ENCODE data around the gene COPS3. TPM values are rescaled to one million over a fixed set of nuclear protein-coding genes. Genes with fewer than 3 reads are reported as not detected.

COPS3 gene
- total and polyA plus RNA-seq, 2 of the 8 experiments (the other 6 are each of a cell fraction or from before 2014, with no cell fraction given) = 82.9 to 110 TPM

DNA sequence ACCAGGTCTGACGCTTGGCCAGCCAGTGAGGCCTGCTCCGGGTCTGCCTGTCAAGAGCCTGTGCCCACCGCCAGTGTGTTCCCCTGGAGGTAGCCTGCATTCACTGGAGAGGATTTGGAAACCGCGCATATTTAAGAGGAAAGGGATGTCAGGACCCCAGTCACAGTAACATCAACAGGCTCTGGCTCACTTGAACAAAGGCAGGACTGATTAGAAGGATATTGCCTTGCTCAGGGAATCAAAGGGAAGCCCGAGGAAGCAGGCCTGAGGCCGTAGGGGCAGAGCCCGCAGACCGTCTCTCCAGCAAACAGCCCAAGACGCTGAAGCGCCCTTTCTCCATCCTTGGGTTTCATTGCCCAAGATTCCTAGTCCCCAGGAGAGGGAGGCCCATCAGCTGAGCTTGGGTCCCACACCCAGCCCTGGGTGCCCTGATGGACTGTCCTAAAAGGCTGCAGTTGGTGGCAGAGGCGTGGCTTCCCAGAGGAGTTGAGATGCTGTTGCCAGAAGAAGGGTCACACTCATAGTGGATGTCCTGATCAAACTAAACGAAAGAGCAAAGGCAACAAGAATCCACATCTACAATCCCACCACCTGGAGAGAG is 45.3 kb upstream of the COPS3 start (continued):
- TF ChIP-seq, protein P1, sequence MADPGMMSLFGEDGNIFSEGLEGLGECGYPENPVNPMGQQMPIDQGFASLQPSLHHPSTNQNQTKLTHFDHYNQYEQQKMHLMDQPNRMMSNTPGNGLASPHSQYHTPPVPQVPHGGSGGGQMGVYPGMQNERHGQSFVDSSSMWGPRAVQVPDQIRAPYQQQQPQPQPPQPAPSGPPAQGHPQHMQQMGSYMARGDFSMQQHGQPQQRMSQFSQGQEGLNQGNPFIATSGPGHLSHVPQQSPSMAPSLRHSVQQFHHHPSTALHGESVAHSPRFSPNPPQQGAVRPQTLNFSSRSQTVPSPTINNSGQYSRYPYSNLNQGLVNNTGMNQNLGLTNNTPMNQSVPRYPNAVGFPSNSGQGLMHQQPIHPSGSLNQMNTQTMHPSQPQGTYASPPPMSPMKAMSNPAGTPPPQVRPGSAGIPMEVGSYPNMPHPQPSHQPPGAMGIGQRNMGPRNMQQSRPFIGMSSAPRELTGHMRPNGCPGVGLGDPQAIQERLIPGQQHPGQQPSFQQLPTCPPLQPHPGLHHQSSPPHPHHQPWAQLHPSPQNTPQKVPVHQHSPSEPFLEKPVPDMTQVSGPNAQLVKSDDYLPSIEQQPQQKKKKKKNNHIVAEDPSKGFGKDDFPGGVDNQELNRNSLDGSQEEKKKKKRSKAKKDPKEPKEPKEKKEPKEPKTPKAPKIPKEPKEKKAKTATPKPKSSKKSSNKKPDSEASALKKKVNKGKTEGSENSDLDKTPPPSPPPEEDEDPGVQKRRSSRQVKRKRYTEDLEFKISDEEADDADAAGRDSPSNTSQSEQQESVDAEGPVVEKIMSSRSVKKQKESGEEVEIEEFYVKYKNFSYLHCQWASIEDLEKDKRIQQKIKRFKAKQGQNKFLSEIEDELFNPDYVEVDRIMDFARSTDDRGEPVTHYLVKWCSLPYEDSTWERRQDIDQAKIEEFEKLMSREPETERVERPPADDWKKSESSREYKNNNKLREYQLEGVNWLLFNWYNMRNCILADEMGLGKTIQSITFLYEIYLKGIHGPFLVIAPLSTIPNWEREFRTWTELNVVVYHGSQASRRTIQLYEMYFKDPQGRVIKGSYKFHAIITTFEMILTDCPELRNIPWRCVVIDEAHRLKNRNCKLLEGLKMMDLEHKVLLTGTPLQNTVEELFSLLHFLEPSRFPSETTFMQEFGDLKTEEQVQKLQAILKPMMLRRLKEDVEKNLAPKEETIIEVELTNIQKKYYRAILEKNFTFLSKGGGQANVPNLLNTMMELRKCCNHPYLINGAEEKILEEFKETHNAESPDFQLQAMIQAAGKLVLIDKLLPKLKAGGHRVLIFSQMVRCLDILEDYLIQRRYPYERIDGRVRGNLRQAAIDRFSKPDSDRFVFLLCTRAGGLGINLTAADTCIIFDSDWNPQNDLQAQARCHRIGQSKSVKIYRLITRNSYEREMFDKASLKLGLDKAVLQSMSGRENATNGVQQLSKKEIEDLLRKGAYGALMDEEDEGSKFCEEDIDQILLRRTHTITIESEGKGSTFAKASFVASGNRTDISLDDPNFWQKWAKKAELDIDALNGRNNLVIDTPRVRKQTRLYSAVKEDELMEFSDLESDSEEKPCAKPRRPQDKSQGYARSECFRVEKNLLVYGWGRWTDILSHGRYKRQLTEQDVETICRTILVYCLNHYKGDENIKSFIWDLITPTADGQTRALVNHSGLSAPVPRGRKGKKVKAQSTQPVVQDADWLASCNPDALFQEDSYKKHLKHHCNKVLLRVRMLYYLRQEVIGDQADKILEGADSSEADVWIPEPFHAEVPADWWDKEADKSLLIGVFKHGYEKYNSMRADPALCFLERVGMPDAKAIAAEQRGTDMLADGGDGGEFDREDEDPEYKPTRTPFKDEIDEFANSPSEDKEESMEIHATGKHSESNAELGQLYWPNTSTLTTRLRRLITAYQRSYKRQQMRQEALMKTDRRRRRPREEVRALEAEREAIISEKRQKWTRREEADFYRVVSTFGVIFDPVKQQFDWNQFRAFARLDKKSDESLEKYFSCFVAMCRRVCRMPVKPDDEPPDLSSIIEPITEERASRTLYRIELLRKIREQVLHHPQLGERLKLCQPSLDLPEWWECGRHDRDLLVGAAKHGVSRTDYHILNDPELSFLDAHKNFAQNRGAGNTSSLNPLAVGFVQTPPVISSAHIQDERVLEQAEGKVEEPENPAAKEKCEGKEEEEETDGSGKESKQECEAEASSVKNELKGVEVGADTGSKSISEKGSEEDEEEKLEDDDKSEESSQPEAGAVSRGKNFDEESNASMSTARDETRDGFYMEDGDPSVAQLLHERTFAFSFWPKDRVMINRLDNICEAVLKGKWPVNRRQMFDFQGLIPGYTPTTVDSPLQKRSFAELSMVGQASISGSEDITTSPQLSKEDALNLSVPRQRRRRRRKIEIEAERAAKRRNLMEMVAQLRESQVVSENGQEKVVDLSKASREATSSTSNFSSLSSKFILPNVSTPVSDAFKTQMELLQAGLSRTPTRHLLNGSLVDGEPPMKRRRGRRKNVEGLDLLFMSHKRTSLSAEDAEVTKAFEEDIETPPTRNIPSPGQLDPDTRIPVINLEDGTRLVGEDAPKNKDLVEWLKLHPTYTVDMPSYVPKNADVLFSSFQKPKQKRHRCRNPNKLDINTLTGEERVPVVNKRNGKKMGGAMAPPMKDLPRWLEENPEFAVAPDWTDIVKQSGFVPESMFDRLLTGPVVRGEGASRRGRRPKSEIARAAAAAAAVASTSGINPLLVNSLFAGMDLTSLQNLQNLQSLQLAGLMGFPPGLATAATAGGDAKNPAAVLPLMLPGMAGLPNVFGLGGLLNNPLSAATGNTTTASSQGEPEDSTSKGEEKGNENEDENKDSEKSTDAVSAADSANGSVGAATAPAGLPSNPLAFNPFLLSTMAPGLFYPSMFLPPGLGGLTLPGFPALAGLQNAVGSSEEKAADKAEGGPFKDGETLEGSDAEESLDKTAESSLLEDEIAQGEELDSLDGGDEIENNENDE (IDR thresholded peaks at IDR 0.05; ENCODE audit: insufficient replicate concordance, low read length) = no peak
- TF ChIP-seq POU5F1 (IDR thresholded peaks at IDR 0.05; ENCODE audit: low read depth, low read length) = no peak
- no peak for TF ChIP-seq EGR1 (IDR thresholded peaks at IDR 0.05; ENCODE audit: borderline replicate concordance, low read depth, low read length)
- TF ChIP-seq SUZ12 (IDR thresholded peaks at IDR 0.05; ENCODE audit: low read length) = no peak
